ENCODE results near the gene USP38. TPM values are rescaled to one million over a fixed set of nuclear protein-coding genes. Genes with fewer than 3 reads are reported as not detected.
A peak's percentile ranks its signal among the peaks of the same experiment; 100 is the strongest.

Gene USP38
- total RNA-seq, 2 donors from 2014 or later: 11.7 to 14.2 TPM

GRCh38 chr4:143185253-143186107 is 763 bp downstream of the USP38 start:
- no peak for ATAC-seq
- 1% methylated on average over 19 to 50 of the region's 50 CpGs for WGBS, 2 donors
- no peak for TF ChIP-seq POLR2A (IDR thresholded peaks at IDR 0.05)
- no peak for TF ChIP-seq CTCF (IDR thresholded peaks at IDR 0.05)

DNA sequence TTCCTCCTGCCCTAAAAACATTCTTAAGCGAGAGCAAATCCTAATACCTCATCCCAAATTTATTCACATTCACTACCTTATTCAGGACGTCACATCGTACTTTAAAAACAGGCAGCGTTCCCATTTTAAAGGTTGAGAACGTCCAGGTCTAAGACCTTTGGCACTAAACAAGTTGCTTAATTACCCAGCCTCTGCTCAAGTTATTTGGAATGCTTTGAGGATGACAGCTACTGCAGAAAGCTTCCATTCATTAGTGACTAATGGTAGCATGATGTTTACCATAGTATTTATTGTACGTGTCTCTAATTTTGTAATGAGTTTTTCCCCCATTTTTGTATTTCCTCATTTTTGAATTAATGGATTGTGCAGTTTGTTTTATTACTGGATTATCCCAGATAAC is 1.5 kb downstream of the USP38 start:
- Histone ChIP-seq H3K27me3 (no peaks in the 10 kb centered on the region), H3K4me3 (peak overlapping the region; percentile 42 to 97), H3K9me3 (no peaks in the 10 kb centered on the region), H3K36me3 (replicated peaks in 1 of 2; ENCODE audit: insufficient read depth in 1 of 2, low read depth in 2 of 2) (no peaks in the 10 kb centered on the region), H3K4me1 (peaks cover 51% of the 10 kb centered on the region), H3K27ac (peak overlapping the region in 3 of 4 donors; percentile 82 to 95 (median 94))
- no peak for TF ChIP-seq CTCF (IDR thresholded peaks at IDR 0.05)
- TF ChIP-seq POLR2A (IDR thresholded peaks at IDR 0.05): no peak
- WGBS, 2 donors: 1 to 2% methylated on average over 6 of the region's 6 CpGs
- intact Hi-C loops (cut with DNase I): no loop called here
- ATAC-seq: no peak
- no peak for DNase-seq

More at GRCh38 chr4:143185253-143186107, 763 bp downstream of the USP38 start:
- Histone ChIP-seq H3K27me3 (no peaks in the 10 kb centered on the region), H3K4me3 (peak overlapping the region; percentile 42 to 97), H3K36me3 (replicated peaks in 1 of 2; ENCODE audit: insufficient read depth in 1 of 2, low read depth in 2 of 2) (no peaks in the 10 kb centered on the region), H3K27ac (peak overlapping the region; percentile 82 to 95 (median 92)), H3K4me1 (peaks cover 51% of the 10 kb centered on the region), H3K9me3 (no peaks in the 10 kb centered on the region)
- intact Hi-C loops (cut with DNase I): no loop called here
- peak in 2 of 4 donors; percentile 17 to 31 for DNase-seq

DNA sequence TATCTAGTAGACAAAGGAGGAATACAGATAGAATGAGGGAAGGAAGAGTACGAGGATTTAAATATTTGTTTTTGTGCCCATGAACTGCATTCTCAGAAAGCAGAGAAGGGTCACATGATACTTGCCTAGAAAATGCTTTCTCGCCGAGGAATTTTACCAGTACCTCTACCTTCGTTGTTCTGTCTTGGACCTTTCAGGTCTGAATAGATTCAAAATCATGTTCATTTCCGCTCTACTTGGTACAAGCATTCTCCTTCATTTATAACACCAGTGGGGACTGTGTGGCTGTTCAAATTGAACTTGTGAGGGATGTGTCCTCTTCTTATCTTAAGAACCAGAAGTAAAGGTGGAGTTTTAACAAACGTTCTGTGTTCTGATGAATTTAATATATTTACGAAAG is 1.9 kb downstream of the USP38 start:
- H3K4me3 ChIP-seq: peak overlapping the region in 1 of 2 donors; percentile 97
- peaks cover 51% of the 10 kb centered on the region for H3K4me1 ChIP-seq
- no peaks in the 10 kb centered on the region for H3K27me3 ChIP-seq
- TF ChIP-seq POLR2A (IDR thresholded peaks at IDR 0.05) (no peak), CTCF (IDR thresholded peaks at IDR 0.05) (no peak)
- ATAC-seq (no peak), DNase-seq (no peak)
- 1 to 2% methylated on average over 7 of the region's 7 CpGs for WGBS, 2 donors
- intact Hi-C loops (cut with DNase I): no loop called here
- no peaks in the 10 kb centered on the region for H3K36me3 ChIP-seq (replicated peaks in 1 of 2; ENCODE audit: insufficient read depth in 1 of 2, low read depth in 2 of 2)
- peak overlapping the region in 1 of 4 donors; percentile 95 for H3K27ac ChIP-seq
- H3K9me3 ChIP-seq: no peaks in the 10 kb centered on the region

DNA sequence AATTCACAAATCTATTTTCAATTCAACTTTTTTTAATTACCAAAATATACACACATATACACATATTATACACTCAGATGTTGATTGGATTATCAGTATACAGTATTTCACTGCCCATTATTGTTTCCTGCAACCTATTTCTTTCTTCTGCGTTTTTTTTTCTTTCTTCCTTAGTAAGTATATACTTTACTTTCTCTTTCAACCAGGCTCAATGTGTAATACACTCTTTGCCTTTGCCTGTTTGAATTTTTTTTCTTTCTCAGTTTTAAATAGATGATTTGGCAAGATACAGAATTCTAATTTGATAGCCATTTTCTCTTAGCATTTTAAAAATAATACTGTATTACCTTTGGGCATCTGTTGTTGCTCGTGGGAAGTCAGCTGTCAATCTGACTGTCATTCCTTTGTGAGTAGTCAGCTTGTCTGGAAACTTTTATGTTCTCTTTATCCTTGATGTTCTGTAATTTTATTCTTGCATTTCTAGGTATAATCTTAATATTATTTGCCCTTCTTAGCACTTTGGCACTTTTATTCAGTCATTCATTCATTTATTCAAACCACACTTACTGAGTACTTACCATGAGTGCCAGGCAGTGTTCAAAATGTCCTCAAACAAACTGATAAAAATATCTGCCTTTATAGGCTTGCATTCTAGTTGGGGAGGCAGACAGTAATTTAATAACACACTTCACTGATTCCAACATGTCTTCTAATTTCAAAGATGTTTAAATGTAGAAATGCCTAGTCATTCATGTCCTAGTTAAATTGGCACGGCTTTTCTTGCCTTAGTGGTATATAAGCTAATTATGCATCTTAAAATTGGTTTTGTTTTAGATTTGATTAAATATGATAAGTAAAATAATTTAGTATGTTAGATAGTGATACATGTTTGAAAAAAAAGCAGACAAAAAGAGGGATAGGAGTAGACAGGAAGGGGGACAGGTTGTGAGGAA is 3.7 kb downstream of the USP38 start:
- Histone ChIP-seq H3K27ac (no peak overlapping the region), H3K4me3 (no peak overlapping the region), H3K27me3 (no peaks in the 10 kb centered on the region), H3K36me3 (replicated peaks in 1 of 2; ENCODE audit: insufficient read depth in 1 of 2, low read depth in 2 of 2) (peaks cover 0 to 3% of the 10 kb centered on the region in 2 donors), H3K4me1 (peaks cover 40% of the 10 kb centered on the region), H3K9me3 (no peaks in the 10 kb centered on the region)
- intact Hi-C loops (cut with DNase I): no loop called here
- DNase-seq (no peak), ATAC-seq (no peak)
- WGBS, 2 donors: 47 to 55% methylated on average over 3 of the region's 3 CpGs
- TF ChIP-seq POLR2A (IDR thresholded peaks at IDR 0.05) (no peak), CTCF (IDR thresholded peaks at IDR 0.05) (no peak)
